Measurements from ENCODE around the gene GPR31. TPM values are rescaled to one million over a fixed set of nuclear protein-coding genes. Genes with fewer than 3 reads are reported as not detected.

Gene GPR31
- total RNA-seq, 1 donor from 2014 or later = not detected

Other genes with a start within 250 kb of the GPR31 start
- 22.3 TPM for gene RNASET2, start 201.4 kb downstream of the GPR31 start, total RNA-seq
- 17.7 TPM for gene CEP43, start 158.6 kb downstream of the GPR31 start, total RNA-seq
- not detected for gene CCR6, start 34.9 kb downstream of the GPR31 start, total RNA-seq
- gene UNC93A, start 133.3 kb upstream of the GPR31 start, total RNA-seq = 5.3 TPM
- gene TTLL2, start 167.1 kb upstream of the GPR31 start, total RNA-seq = not detected

Data from left lobe of liver (tissue), 1 donor.